ENCODE measurements around the gene PIP4K2B. TPM values are rescaled to one million over a fixed set of nuclear protein-coding genes. Genes with fewer than 3 reads are reported as not detected.
A peak's percentile ranks its signal among the peaks of the same experiment; 100 is the strongest.

Gene PIP4K2B
- total and polyA plus RNA-seq, 9 of the 15 experiments (the other 6 are each of a cell fraction or from before 2014, with no cell fraction given) = 3.7 to 29.9 (median 23.0) TPM

GRCh38 chr17:38733982-38734973, 65.1 kb downstream of the PIP4K2B start:
- ATAC-seq = peak; percentile 48
- Histone ChIP-seq H3K4me1 (replicated peaks in 1 of 2; ENCODE audit: control insufficient read depth in 2 of 2, insufficient read depth in 2 of 2, low read length in 2 of 2) (peaks cover 26 to 62% of the 10 kb centered on the region in 2 experiments), H3K9me1 (ENCODE audit: control insufficient read depth, insufficient read depth, low read length) (peaks cover 3% of the 10 kb centered on the region), H2AFZ (ENCODE audit: low read depth, low read length) (no peak overlapping the region), H3K79me2 (ENCODE audit: control insufficient read depth, insufficient read depth, low read length) (peaks cover 24% of the 10 kb centered on the region), H3K9me3 (replicated peaks; ENCODE audit: control insufficient read depth, insufficient read depth, low read depth, low read length) (no peaks in the 10 kb centered on the region), H4K20me1 (replicated peaks; ENCODE audit: control insufficient read depth, insufficient read depth, low read length) (0 out of 2 replicates have a peak, but pooled peaks cover 3% of the 10 kb centered on the region), H3K4me2 (ENCODE audit: insufficient read depth, low read length) (no peak overlapping the region), H3K27ac (ENCODE audit: extremely low read depth, low read depth, low read length) (no peak overlapping the region), H3K4me3 (no peak overlapping the region), H3K9ac (ENCODE audit: insufficient read depth in 1 of 2, low read depth in 2 of 2, low read length in 2 of 2) (peak overlapping the region in 1 of 2 experiments; percentile 14; a peak in 1 of 4 replicates), H3K36me3 (ENCODE audit: control insufficient read depth, insufficient read depth, low read length) (peaks cover 69% of the 10 kb centered on the region; the same call in 2 of the 3 replicates), H3K27me3 (ENCODE audit: control insufficient read depth in 2 of 2, insufficient read depth in 2 of 2, low read length in 2 of 2) (no peaks in the 10 kb centered on the region)
- no peak for FAIRE-seq
- intact Hi-C loops (cut with micrococcal nuclease) = no loop called here
- 68% methylated on average over 11 of the region's 15 CpGs for WGBS (ENCODE audit: insufficient coverage, low coverage, missing lambda C conversion rate)
- ChIA-PET CTCF (ENCODE audit: low intra/inter-chr PET ratio) (interaction anchor here (0.8 to 3.0 kb wide), 4 partner anchors 58 to 418 kb away, joined by 5 to 25 read pairs (median 6); no protein-coding TSS in a partner anchor), POLR2A (interaction anchor here (0.5 to 1.0 kb wide), 3 partner anchors 38 to 167 kb away, joined by 3 read pairs; no protein-coding TSS in a partner anchor)
- peak in 1 of 4 experiments; percentile 59 for DNase-seq (ENCODE audit: extremely low read depth in 1 of 4, low spot score in 3 of 4)
- BruUV-seq (replicated peaks) = TSS peak; percentile 45
- in situ Hi-C loops (cut with MboI) = loop anchor here (5.0 kb wide), 1 partner anchor 57 kb away; no protein-coding TSS in a partner anchor
- TF ChIP-seq DDX20 (tag; IDR thresholded peaks at IDR 0.05; ENCODE audit: low read depth) (no peak), XRCC4 (IDR thresholded peaks at IDR 0.05; ENCODE audit: extremely low read depth, insufficient read depth, insufficient read length) (no peak), ZNF76 (CRISPR knock-in tag; IDR thresholded peaks at IDR 0.05; ENCODE audit: borderline replicate concordance) (no peak), SLC30A9 (CRISPR knock-in tag; IDR thresholded peaks at IDR 0.05) (no peak), CTCF (IDR thresholded peaks at IDR 0.05 in 2 of 3, conservative IDR thresholded peaks at IDR 0.05 in 1 of 3; ENCODE audit: insufficient read depth in 2 of 3, low read depth in 1 of 3, low read length in 3 of 3) (peak; percentile 54 to 58 (median 56)), SNRNP70 (optimal IDR thresholded peaks at IDR 0.05; ENCODE audit: low read depth, low read length) (no peak), RAD21 (CRISPR knock-in tag; conservative IDR thresholded peaks at IDR 0.05 in 1 of 2, IDR thresholded peaks at IDR 0.05 in 1 of 2) (peak in 1 of 2 experiments; percentile 37; a peak in 2 of 4 replicates), RBM34 (IDR thresholded peaks at IDR 0.05; ENCODE audit: borderline replicate concordance, insufficient read depth, low read length) (no peak), EGR1 (conservative IDR thresholded peaks at IDR 0.05) (0 out of 2 replicates have a peak, but pooled peaks have one; percentile 25), ERF (CRISPR knock-in tag; IDR thresholded peaks at IDR 0.05) (no peak)
